HG03196 (cell line): ENCODE results near the gene FUT8.

Source experiments
- ATAC-seq: cut with Tn5 transposase; IDR thresholded peaks from one replicate; pipeline ENCODE4 v1.9.1; 2021; ENCODE audit not compliant: unreplicated experiment

The FUT8 gene

DNA sequence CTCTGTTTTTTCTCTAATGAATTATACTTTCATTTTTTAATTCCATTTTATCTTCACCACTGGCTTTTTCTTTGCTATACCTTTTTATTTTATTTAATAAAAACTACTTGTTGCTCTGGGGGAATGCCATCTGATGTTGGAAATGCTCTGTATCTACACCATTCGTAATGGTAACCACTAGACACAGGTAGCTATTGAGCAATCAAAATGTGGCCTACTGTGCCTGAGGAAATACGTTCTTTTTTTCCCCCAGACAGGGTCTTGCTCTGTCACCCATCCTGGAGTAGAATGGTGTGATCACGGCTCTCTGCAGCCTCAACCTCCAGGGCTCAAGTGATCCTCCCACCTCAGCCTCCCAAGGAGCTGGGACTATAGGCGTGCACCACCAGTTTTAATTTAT, 140.2 kb downstream of the FUT8 start:
- no peak for ATAC-seq

GRCh38 chr14:65554837-65555236, 142.3 kb downstream of the FUT8 start:
- no peak for ATAC-seq

DNA sequence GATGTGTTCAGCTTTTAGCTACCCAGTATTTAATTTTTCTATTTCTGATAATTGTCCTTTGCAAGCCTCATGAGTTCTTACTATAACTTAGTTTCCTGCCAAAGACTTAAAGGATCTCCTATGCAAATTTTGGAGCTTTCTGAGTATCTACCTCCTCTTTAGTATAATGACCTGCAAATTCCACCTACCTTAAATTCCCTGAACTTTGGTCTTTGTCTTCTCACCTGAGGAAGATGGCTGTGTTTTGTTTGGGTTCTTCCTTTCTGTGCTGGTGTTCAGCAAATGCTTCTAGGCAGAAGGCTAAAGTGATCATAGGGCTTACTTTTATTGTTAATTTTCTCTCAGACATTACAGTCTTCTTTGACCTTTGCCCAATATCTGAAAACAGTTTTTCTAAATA, 142.8 kb downstream of the FUT8 start:
- no peak for ATAC-seq

GRCh38 chr14:65558363-65558762, 145.8 kb downstream of the FUT8 start:
- ATAC-seq: no peak

GRCh38 chr14:65560340-65561027, 148.0 kb downstream of the FUT8 start:
- no peak for ATAC-seq

GRCh38 chr14:65564370-65564769, 151.8 kb downstream of the FUT8 start:
- ATAC-seq: no peak

DNA sequence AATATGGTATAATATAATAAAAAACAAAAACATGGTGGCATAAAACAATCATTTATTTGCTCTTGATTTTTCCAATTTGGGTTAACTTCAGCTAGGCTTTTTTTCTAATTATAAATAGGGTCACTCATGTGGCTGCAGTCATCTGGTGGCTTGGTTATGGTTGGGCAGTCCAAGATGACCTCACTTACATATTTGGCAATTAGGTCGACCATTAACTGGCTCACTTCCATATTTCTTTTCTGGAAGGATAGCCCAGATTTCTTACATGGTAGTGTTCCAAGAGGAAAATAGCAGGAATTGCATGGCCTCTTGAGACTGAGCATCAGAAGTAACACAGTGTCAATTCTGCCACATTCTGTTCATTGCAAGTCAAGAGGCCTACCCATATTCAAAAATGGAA, 153.4 kb downstream of the FUT8 start:
- no peak for ATAC-seq

DNA sequence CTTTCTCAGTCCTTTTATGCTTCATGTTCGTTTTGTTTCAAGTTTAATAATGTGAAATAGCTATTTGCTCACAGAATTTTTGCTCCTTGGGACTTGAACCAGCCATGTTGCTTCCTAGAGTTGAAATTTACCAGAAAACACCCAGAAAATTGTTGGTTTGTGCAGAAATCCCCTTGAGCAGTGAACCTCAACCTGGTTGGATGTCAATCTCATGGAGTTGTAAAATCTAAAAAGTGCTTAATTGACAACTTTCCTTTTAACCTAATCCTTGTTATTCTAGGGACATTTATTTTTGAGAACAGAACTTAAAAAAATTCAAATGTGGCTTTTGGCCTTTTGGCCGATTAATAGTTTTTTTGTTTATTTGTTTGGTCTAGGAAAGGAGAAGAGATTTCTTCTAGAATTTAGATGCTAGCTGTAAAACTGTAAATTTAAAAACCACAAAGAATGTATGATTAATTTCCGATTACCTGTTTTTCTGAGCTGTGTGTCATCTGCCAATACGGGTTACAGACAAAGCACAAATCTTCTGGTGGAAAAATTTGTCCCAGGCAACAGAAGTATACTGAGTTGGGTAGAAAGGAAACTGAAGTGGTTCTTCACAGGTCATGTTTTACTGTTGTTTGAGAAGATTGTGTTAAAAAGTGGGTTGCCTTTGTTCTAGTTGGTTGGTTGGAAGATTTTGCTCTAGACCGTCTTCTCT, 154.4 kb downstream of the FUT8 start:
- ATAC-seq: no peak

GRCh38 chr14:65574611-65575010, 162.1 kb downstream of the FUT8 start:
- ATAC-seq: no peak

DNA sequence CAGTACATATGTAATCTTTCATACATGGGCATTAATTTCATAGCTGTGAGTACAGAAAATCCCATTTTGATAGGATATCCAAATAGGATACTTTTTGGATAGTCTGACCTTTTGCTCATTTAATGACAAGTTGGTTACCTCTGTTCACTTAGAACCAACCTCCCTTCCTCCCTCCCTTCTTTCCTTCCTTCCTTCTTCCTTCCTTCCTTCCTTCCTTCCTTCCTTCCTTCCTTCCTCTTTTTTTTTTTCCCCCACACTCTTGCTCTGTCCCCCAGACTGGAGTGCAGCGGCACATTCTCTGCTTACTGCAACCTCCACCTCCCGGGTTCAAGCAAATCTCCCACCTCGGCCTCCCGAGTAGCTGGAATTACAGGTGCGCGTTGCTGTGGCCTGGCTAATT, 162.9 kb downstream of the FUT8 start:
- ATAC-seq: no peak

- ATAC-seq: no peak
These were observed 168.4 kb downstream of the FUT8 start for GRCh38 chr14:65580973-65581372.

DNA sequence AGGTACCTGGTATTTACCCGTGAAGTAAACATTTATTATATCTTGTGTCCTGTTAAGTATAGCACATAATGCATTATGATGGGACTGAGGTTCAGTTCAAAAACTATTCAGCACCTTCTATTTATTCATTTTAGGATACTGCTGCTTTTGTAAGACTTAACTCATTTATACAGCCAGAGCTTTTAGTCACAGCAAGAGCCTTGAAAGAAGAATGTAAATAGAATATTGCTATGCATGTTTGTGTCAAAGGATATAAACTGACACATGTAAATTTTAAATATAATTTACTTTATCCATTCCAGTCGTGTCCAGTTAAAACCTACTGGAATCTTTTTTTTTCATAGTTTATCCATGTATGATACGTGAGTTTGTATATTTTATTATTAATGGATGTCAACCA, 168.8 kb downstream of the FUT8 start:
- no peak for ATAC-seq

- no peak for ATAC-seq
These were observed 169.3 kb downstream of the FUT8 start for GRCh38 chr14:65581799-65582198.

GRCh38 chr14:65585216-65585615, 172.7 kb downstream of the FUT8 start:
- ATAC-seq: no peak

DNA sequence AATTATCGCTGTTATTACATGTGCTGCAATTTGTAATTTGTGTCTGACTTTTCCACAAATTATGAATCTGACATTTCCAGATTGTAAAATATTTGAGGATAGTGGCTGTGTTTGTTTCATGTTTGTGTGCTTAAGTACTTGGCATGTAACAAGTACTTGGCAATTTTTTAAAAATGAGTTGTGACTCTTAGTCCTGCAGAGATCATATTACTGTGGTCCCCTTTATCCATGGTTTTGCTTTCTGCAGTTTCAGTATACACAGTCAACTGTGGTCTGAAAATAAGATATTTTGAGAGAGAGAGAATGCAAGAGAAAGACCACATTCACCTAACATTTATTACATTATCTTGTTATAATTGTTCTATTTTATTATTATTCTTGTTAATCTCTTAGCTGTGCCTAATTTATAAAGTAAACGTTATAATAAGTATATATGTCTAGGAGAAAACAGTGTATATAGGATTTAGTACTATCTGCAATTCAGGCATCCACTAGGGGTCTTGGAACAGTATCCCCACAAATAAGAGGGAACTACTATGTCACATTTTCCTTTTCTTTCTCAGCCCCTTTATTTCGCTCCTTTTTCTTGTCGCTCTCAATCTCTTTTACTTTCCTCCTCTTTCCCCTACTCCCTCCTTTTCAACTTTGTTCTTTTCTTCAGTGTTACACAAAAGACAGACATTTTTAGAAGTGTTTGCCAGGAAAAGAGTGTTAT, 176.1 kb downstream of the FUT8 start:
- ATAC-seq: no peak

- ATAC-seq: no peak
These were observed 181.8 kb downstream of the FUT8 start for GRCh38 chr14:65594153-65594881.

- no peak for ATAC-seq
These were observed 182.3 kb downstream of the FUT8 start for GRCh38 chr14:65594882-65595237.

- no peak for ATAC-seq
These were observed 186.8 kb downstream of the FUT8 start for GRCh38 chr14:65599375-65599774.

- ATAC-seq: no peak
These were observed 188.2 kb downstream of the FUT8 start for GRCh38 chr14:65600742-65601141.

DNA sequence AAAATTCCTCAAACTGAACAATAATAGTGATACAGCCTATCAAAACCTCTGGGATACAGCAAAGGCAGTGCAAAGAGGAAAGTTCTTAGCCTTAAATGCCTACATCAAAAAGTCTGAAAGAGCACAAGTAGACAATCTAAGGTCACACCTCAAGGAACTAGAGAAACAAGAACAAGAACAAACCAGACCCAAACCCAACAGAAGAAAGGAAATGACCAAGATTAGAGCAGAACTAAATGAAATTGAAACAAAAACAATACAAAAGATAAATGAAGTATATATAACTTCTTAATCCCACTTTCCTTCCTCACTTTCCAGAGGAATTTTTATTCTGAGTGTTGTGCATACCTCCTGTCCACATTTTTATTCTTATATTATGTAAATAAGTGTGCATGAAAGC, 192.0 kb downstream of the FUT8 start:
- ATAC-seq: no peak

- ATAC-seq: no peak
These were observed 192.4 kb downstream of the FUT8 start for GRCh38 chr14:65604936-65605335.

DNA sequence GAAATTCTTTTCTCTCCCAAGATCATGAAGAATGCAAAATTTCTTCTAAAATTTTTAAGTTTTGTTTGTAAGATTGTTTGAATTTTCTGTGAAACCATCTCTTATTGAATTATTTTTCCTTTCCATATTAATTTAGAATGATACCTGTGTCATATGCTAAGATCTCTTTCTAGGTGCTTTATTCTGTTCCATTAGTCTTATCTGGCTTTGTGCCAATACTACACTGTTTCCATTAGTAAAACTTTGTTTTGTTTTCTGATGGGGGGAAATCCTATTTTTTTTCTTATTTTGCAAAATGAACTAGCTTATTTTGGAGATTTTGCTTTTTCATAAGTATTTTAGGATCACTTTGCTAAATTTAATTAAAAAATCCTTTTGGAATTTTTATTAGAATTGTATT, 193.9 kb downstream of the FUT8 start:
- no peak for ATAC-seq
